ENCODE measurements around the gene STYX. TPM values are rescaled to one million over a fixed set of nuclear protein-coding genes. Genes with fewer than 3 reads are reported as not detected.

STYX gene
- total and polyA plus RNA-seq, 7 donors, result 6.3 to 24.7 (median 18.6) TPM

DNA sequence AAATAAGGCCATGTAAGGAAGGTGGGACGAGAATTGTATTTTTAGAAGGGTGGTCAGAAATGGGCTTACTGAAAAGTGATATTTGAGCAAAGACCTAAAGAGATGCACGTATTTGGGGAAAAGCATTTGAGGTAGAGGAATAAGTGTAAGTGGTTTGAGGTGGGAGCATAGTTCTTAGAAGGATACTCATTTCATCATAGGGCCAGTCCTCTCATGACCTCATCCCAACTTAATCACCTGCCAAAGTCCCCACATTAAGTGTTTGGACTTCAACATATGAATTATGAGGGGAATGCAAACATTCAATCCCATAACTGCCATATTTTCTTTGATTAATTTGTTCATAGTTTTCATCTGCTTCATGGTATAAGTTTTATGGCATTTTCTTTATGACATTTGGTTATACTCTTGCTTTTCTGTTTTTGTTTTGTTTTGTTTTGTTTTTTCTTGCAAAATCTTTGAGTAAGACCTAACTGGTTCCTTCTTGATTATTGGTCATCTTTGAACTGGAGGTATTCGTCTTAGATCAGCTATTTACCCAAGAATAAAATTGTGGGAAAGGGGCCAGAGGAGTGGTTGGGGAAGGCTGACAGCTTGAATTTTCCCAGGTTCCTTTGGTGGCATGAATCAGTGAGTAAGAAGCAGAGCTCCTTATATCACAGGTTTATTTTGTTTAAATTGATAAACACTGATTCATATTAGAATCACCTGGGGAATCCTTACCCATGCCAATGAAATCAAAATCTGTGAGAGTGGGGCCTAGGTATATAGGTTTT, 37.3 kb downstream of the STYX start:
- no peak for DNase-seq
- Histone ChIP-seq H3K4me3 (no peak overlapping the region), H3K9me3 (no peaks in the 10 kb centered on the region), H3K36me3 (peaks cover 9 to 34% (median 13%) of the 10 kb centered on the region in 4 donors), H3K4me1 (no peaks in the 10 kb centered on the region), H3K27ac (no peak overlapping the region), H3K27me3 (no peaks in the 10 kb centered on the region)
- intact Hi-C loops (cut with DNase I), result no loop called here
- 89 to 93% methylated on average over 3 of the region's 3 CpGs for WGBS, 2 donors
- no peak for TF ChIP-seq POLR2A (IDR thresholded peaks at IDR 0.05)
- no peak for TF ChIP-seq POLR2AphosphoS5 (IDR thresholded peaks at IDR 0.05)
- TF ChIP-seq, protein P1, sequence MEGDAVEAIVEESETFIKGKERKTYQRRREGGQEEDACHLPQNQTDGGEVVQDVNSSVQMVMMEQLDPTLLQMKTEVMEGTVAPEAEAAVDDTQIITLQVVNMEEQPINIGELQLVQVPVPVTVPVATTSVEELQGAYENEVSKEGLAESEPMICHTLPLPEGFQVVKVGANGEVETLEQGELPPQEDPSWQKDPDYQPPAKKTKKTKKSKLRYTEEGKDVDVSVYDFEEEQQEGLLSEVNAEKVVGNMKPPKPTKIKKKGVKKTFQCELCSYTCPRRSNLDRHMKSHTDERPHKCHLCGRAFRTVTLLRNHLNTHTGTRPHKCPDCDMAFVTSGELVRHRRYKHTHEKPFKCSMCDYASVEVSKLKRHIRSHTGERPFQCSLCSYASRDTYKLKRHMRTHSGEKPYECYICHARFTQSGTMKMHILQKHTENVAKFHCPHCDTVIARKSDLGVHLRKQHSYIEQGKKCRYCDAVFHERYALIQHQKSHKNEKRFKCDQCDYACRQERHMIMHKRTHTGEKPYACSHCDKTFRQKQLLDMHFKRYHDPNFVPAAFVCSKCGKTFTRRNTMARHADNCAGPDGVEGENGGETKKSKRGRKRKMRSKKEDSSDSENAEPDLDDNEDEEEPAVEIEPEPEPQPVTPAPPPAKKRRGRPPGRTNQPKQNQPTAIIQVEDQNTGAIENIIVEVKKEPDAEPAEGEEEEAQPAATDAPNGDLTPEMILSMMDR (IDR thresholded peaks at IDR 0.05), result no peak
- TF ChIP-seq EP300 (IDR thresholded peaks at IDR 0.05), result no peak

DNA sequence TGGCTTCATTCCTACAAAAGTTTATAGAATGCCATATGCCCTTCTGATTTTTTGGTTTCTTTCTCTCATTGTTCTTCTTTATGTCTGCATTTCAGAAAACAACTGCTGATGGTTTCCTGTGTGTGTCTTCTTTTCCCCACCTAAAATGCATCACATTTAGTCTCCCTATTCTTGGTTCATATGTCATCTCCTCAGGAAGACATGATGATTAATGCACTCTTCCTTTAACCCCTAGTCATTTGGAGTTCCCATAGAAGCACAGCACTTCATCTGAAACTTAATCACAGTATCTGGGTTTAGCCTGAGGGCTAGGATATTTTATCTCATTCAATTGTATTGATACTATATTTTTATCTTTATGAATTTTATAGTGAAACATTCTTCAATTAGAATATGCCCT, 39.9 kb downstream of the STYX start:
- TF ChIP-seq EP300 (IDR thresholded peaks at IDR 0.05) (no peak), POLR2AphosphoS5 (IDR thresholded peaks at IDR 0.05) (no peak)
- TF ChIP-seq, protein P1 (IDR thresholded peaks at IDR 0.05), result no peak
- Histone ChIP-seq H3K27me3 (no peaks in the 10 kb centered on the region), H3K9me3 (no peaks in the 10 kb centered on the region), H3K27ac (no peak overlapping the region), H3K4me1 (no peaks in the 10 kb centered on the region), H3K4me3 (no peak overlapping the region), H3K36me3 (peaks cover 9 to 36% (median 13%) of the 10 kb centered on the region in 4 donors)
- no peak for DNase-seq
- intact Hi-C loops (cut with DNase I), result no loop called here

GRCh38 chr14:52776816-52777215, 46.9 kb downstream of the STYX start:
- TF ChIP-seq, protein P1 (IDR thresholded peaks at IDR 0.05), result no peak
- TF ChIP-seq EP300 (IDR thresholded peaks at IDR 0.05) (no peak), POLR2A (IDR thresholded peaks at IDR 0.05) (no peak), POLR2AphosphoS5 (IDR thresholded peaks at IDR 0.05) (no peak)
- intact Hi-C loops (cut with DNase I), result no loop called here
- peaks cover 0 to 61% (median 0%) of the 10 kb centered on the region in 4 donors for H3K36me3 ChIP-seq
- H3K4me1 ChIP-seq, result no peaks in the 10 kb centered on the region
- H3K27me3 ChIP-seq, result no peaks in the 10 kb centered on the region
- WGBS, 2 donors, result 87 to 88% methylated on average over 7 of the region's 7 CpGs
- DNase-seq, result no peak
- H3K9me3 ChIP-seq, result no peaks in the 10 kb centered on the region
- H3K27ac ChIP-seq, result no peak overlapping the region
- no peak overlapping the region for H3K4me3 ChIP-seq

- H3K27ac ChIP-seq, result no peak overlapping the region
- no peak for DNase-seq
- TF ChIP-seq POLR2AphosphoS5 (IDR thresholded peaks at IDR 0.05), result no peak
- TF ChIP-seq POLR2A (IDR thresholded peaks at IDR 0.05), result no peak
- TF ChIP-seq, protein P1 (IDR thresholded peaks at IDR 0.05), result no peak
- no peak for TF ChIP-seq EP300 (IDR thresholded peaks at IDR 0.05)
- peaks cover 0 to 68% (median 0%) of the 10 kb centered on the region in 4 donors for H3K36me3 ChIP-seq
- intact Hi-C loops (cut with DNase I), result no loop called here
- 91 to 96% methylated on average over 7 of the region's 7 CpGs for WGBS, 2 donors
- H3K9me3 ChIP-seq, result no peaks in the 10 kb centered on the region
- no peaks in the 10 kb centered on the region for H3K27me3 ChIP-seq
- H3K4me3 ChIP-seq, result no peak overlapping the region
- no peaks in the 10 kb centered on the region for H3K4me1 ChIP-seq
These were observed 48.7 kb downstream of the STYX start for GRCh38 chr14:52778702-52779101.
